A549 (cell line): Measurements from ENCODE around the gene AREL1. TPM values are rescaled to one million over a fixed set of nuclear protein-coding genes. Genes with fewer than 3 reads are reported as not detected.

Experiments
- ATAC-seq, 2 experiments: fragments of 200-7000 bp in 1 of 2; fragments of >200 bp in 1 of 2; cut with Nextera tagmentation in 1 of 2; cut with Tn5 transposase in 1 of 2; 3 replicates each; pipeline versions ENCODE4 v1.8.0 to v1.9.1; 2018 to 2020; ENCODE audit warnings: mild to moderate bottlenecking in 1 of 2, moderate library complexity in 1 of 2
- CTCF ChIA-PET: fragments of 300-600 bp; sonication (Branson Sonifier 250); formaldehyde crosslinking; extraction: SDS; loops from one replicate; lab custom pipeline; 2021; ENCODE audit warnings: antibody characterized with exemption, inconsistent platforms; lab: Yijun Ruan, JAX
- POLR2A ChIA-PET: fragments of 350-600 bp; formaldehyde crosslinking; extraction: SDS; loops from one replicate; lab custom pipeline; 2021; ENCODE audit warnings: antibody characterized with exemption, inconsistent platforms; lab: Yijun Ruan, JAX
- DNase-seq, 2 experiments: peaks; one replicate each; pipeline versions ENCODE4 v3.0.0 to v3.0.0-alpha.2; 2011 to 2016; ENCODE audit warnings: low read depth in 1 of 2, low spot score in 1 of 2
- FAIRE-seq: peaks from 2 replicates; lab custom pipeline; 2011; peaks lifted over from hg19 to GRCh38; lab: Jason Lieb, UNC
- H3K27ac ChIP-seq, 2 experiments: fragments of >200 bp; sonication (Bioruptor Twin); formaldehyde crosslinking; 3 replicates each; pipeline ENCODE4 v1.5.1; 2016 to 2017
- H3K4me1 ChIP-seq: fragments of >200 bp; sonication (Bioruptor Twin); formaldehyde crosslinking; 3 replicates; pipeline ENCODE4 v1.6.1; 2016
- H3K4me2 ChIP-seq: fragments of >200 bp; sonication (Bioruptor Twin); formaldehyde crosslinking; 3 replicates; pipeline ENCODE4 v1.6.1; 2016
- H3K4me3 ChIP-seq: fragments of >200 bp; sonication (Bioruptor Twin); formaldehyde crosslinking; 3 replicates; pipeline ENCODE4 v1.5.1; 2016
- H3K9me3 ChIP-seq: fragments of >200 bp; sonication (Bioruptor Twin); formaldehyde crosslinking; 3 replicates; pipeline ENCODE4 v1.6.1; 2016
- CBX8 ChIP-seq: fragments of 200-600 bp; sonication (generic); IDR thresholded peaks from 2 replicates; pipeline ENCODE4 v1.6.1; 2016
- CTCF ChIP-seq: fragments of >200 bp; sonication (Bioruptor Twin); formaldehyde crosslinking; IDR thresholded peaks from 3 replicates; pipeline ENCODE4 v1.5.1; 2016
- EHMT2 ChIP-seq: fragments of 200-600 bp; sonication (generic); IDR thresholded peaks from 2 replicates; pipeline ENCODE4 v1.6.1; 2016; ENCODE audit warnings: antibody characterized with exemption, low read depth, mild to moderate bottlenecking, moderate library complexity
- ELK1 ChIP-seq: fragments of 150-350 bp; IDR thresholded peaks from 2 replicates; pipeline ENCODE4 v1.6.1; 2014; ENCODE audit warnings: low read depth, mild to moderate bottlenecking, low read length
- FOXS1 ChIP-seq: fragments of 250-450 bp; sonication (Bioruptor Pico); IDR thresholded peaks from 2 replicates; pipeline ENCODE4 v1.5.0; 2020; ENCODE audit warnings: mild to moderate bottlenecking, moderate library complexity
- HMGXB4 ChIP-seq: fragments of 250-450 bp; sonication (Bioruptor Pico); IDR thresholded peaks from 2 replicates; pipeline ENCODE4 v1.5.0; 2021; ENCODE audit warnings: mild to moderate bottlenecking, moderate library complexity, borderline replicate concordance
- POLR2AphosphoS2 ChIP-seq: conservative IDR thresholded peaks from 2 replicates; pipeline ENCODE4 v1.6.1; 2012; ENCODE audit warnings: low read length, improper control_type of control experiment, inconsistent platforms
- RAD21 ChIP-seq, 2 experiments: fragments of >200 bp in 1 of 2; sonication (Bioruptor Twin) in 1 of 2; formaldehyde crosslinking in 1 of 2; IDR thresholded peaks in 1 of 2; conservative IDR thresholded peaks in 1 of 2; 2 replicates in 1 of 2; 3 replicates in 1 of 2; pipeline ENCODE4 v1.6.1; 2012 to 2018; ENCODE audit warnings: inconsistent platforms in 1 of 2
- REST ChIP-seq: fragments of 200-600 bp; sonication (generic); IDR thresholded peaks from 2 replicates; pipeline ENCODE4 v1.6.1; 2016; ENCODE audit warnings: antibody characterized with exemption, mild to moderate bottlenecking, moderate library complexity
- RFX5 ChIP-seq: fragments of 450-650 bp; IDR thresholded peaks from 2 replicates; pipeline ENCODE4 v1.7.1; 2014; ENCODE audit warnings: antibody characterized with exemption, mild to moderate bottlenecking, moderate library complexity
- SMC3 ChIP-seq: fragments of >200 bp; sonication (Bioruptor Twin); formaldehyde crosslinking; IDR thresholded peaks from 3 replicates; pipeline ENCODE4 v1.6.1; 2018; ENCODE audit warnings: inconsistent platforms
- TFCP2L1 ChIP-seq: fragments of 250-450 bp; sonication (Bioruptor Pico); IDR thresholded peaks from 2 replicates; pipeline ENCODE4 v1.5.0; 2021; ENCODE audit warnings: mild to moderate bottlenecking
- ZFP36 ChIP-seq: fragments of 450-650 bp; IDR thresholded peaks from 2 replicates; pipeline ENCODE4 v1.6.1; 2014; ENCODE audit warnings: borderline replicate concordance; ENCODE audit not compliant: partially characterized antibody
- ZNF302 ChIP-seq: fragments of 250-450 bp; sonication (Bioruptor Pico); IDR thresholded peaks from 2 replicates; pipeline ENCODE4 v1.9.0; 2021; ENCODE audit warnings: inconsistent platforms, mild to moderate bottlenecking, moderate library complexity
- WGBS: methylation state at CpG from one replicate; pipeline ENCODE4 v1.1.6; 2017; ENCODE audit errors: missing lambda C conversion rate; 5-methylcytosine and 5-hydroxymethylcytosine counted together
- polyA plus RNA-seq, 4 experiments: library from polyadenylated mRNA; depleted of rRNA in 3 of 4; stranded (reverse); fragments of >200 nt; fragmentation: RNase III in 1 of 4; extraction: RNeasy Plus Mini Kit Qiagen cat#74134 plus additional on column Dnase treatment in 1 of 4; gene quantifications; 2 replicates in 3 of 4; 3 replicates in 1 of 4; pipeline ENCODE4 v1.2.3, GENCODE V29; 2011 to 2017

Gene AREL1
- polyA plus RNA-seq, 2 of the 4 experiments (the other 2 are of a cell fraction), result 27.5 to 48.6 TPM

- TF ChIP-seq REST (no peak), CBX8 (no peak)
- TF ChIP-seq, all 56 proteins: peak for 0
Measured at GRCh38 chr14:74691456-74691855, 21.4 kb downstream of the AREL1 start (continued).

- no peaks in the 10 kb centered on the region for H3K9me3 ChIP-seq
- ATAC-seq (no peak), FAIRE-seq (no peak), DNase-seq (no peak)
- TF ChIP-seq SMC3 (no peak), FOXS1 (CRISPR knock-in tag) (no peak), ELK1 (no peak), CBX8 (no peak), CTCF (no peak), RFX5 (no peak)
- peaks cover 10% of the 10 kb centered on the region; the same call in 2 of the 3 replicates for H3K4me1 ChIP-seq
- ChIA-PET CTCF (interaction anchor here (0.6 to 1.8 kb wide), 8 partner anchors 10 to 73 kb away, joined by 3 to 6 read pairs (median 3); no protein-coding TSS in a partner anchor), POLR2A (no interaction called here)
- no peak overlapping the region for H3K4me3 ChIP-seq
- WGBS, result 91% methylated on average over 3 of the region's 3 CpGs
- no peak overlapping the region for H3K4me2 ChIP-seq
- H3K27ac ChIP-seq, result no peak overlapping the region
Measured at GRCh38 chr14:74685921-74686678, 26.8 kb downstream of the AREL1 start.

GRCh38 chr14:74685056-74685455 is 27.8 kb downstream of the AREL1 start:
- peaks cover 10% of the 10 kb centered on the region; the same call in 2 of the 3 replicates for H3K4me1 ChIP-seq
- ChIA-PET POLR2A (no interaction called here), CTCF (interaction anchor here (0.9 to 2.2 kb wide), 6 partner anchors 17 to 73 kb away, joined by 3 to 7 read pairs (median 3); partner anchors contain the start of gene LTBP2)
- no peak overlapping the region for H3K4me3 ChIP-seq
- no peaks in the 10 kb centered on the region for H3K9me3 ChIP-seq
- ATAC-seq (no peak), FAIRE-seq (no peak), DNase-seq (no peak)
- no peak overlapping the region for H3K27ac ChIP-seq
- TF ChIP-seq TFCP2L1 (no peak), RAD21 (conservative IDR thresholded peaks at IDR 0.05 in 1 of 2, IDR thresholded peaks at IDR 0.05 in 1 of 2) (no peak)
- 91% methylated on average over 2 of the region's 2 CpGs for WGBS
- H3K4me2 ChIP-seq, result no peak overlapping the region

GRCh38 chr14:74684434-74684833 is 28.4 kb downstream of the AREL1 start:
- ATAC-seq (no peak), FAIRE-seq (no peak), DNase-seq (no peak)
- ChIA-PET POLR2A (no interaction called here), CTCF (interaction anchor here (0.9 to 2.2 kb wide), 5 partner anchors 17 to 75 kb away, joined by 3 to 7 read pairs (median 3); partner anchors contain the start of gene LTBP2)
- WGBS, result 94% methylated on average over 12 of the region's 12 CpGs
- Histone ChIP-seq H3K4me3 (no peak overlapping the region), H3K27ac (no peak overlapping the region), H3K4me2 (no peak overlapping the region), H3K9me3 (no peaks in the 10 kb centered on the region), H3K4me1 (peaks cover 10% of the 10 kb centered on the region; the same call in 2 of the 3 replicates)
- TF ChIP-seq ZNF302 (CRISPR knock-in tag) (no peak), HMGXB4 (CRISPR knock-in tag) (no peak), CTCF (no peak), ZFP36 (no peak), EHMT2 (no peak), POLR2AphosphoS2 (no peak)
